Fibroblast of the conjunctiva (primary cell): ENCODE measurements around the gene P2RX3.
"Not testable (repeated sequence)": the region's sequence is repeated elsewhere in the genome, so short reads cannot be mapped to it uniquely, and the experiment has no call there.

Experiments used
- DNase-seq: peaks from one replicate; pipeline ENCODE4 v3.0.0-alpha.2; 2010; ENCODE audit warnings: low read depth

Gene P2RX3

DNA sequence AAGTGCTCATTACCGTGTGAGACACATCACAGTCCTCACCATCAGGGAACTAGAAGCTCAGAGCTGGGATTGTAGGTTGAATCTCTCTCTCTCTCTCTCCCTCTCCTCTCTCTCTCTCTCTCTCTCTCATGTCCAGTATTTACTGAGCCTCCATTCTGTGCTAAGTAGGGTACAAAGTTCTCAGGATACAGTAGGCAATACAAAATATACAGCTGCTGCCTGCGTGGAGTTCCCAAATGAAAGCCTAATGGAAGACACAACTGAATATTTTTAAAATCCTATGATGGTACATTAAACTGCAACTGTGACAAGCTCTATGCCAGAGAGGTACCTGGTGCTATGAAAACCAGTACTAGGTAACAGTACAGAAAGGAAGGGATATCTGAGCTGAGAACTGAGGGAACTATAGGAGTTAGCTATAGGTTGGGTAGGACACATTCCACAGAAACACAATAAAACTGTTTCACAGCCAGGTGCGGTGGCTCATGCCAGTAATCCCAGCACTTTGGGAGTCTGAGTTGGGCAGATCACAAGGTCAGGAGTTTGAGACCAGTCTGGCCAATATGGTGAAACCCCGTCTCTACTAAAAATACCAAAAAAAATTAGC, 61.9 kb downstream of the P2RX3 start:
- no peak for DNase-seq

DNA sequence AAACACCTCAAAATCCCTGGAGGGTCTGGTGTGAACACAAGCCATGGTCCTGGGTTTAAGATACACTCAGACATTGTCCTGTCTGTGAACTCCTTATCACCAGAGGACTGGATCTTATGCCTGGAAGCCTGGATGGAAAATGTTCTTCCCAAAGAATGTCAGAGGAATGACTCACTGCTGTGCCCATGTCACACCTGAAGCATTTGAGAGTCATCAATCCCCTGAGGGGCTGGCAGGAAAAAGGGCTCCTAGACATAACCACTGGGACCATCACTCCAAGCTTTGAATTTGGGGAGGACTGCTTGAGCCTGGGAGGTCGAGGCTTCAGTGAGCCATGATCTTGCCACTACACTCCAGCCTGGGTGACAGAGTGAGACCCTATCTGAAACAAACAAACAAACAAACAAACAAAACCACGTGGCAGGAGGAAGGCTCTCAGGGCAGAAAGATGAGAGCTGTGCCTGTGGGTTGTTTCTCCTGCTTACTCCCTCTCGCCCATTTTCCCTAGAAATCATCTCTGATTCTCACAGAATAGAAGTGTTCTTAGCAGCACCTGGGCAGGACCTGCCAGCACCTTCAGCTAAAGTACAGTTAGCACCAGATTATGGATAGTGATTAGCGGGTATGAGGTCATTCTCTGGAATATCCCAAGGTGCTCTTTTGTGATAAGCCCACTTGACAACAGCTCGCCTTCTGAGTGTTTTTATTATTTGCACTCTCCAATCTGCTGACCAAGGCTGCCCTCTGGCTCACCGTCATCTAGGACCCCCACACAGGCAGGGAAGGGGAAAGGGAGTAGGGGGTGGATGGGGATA, 64.2 kb downstream of the P2RX3 start:
- no peak for DNase-seq

DNA sequence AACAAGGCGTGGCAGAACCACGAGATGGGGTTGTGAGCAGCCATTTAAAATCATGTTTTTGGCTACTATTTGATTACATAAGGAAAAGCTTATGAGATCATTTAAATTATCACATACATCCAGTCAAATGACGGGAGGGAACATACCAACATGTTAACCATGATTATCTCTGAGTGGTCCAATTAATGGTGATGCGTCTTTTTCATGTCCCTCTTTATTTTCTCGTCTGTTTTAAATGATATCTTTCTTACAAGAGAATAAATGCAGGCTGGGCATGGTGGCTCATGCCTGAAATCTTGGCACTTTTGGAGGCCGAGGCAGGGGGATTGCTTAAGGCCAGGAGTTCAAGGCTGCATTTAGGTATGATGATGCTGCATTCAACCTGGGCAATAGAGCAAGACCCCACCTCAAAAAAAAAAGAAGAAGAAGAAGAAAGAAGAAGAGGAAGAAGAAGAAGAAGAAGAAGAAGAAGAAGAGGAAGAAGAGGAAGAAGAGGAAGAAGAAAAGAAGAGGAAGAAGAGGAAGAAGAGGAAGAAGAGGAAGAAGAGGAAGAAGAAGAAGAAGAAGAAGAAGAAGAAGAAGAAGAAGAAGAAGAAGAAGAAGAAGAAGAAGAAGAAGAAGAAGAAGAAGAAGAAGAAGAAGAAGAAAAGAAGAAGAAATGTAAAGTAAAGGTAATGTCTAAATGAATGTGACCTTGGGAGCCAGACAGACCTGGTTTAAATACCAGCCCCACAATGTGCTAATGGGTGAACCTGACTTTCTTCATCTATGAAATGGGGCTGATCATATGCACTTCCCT, 65.0 kb downstream of the P2RX3 start:
- not testable (repeated sequence) for DNase-seq

DNA sequence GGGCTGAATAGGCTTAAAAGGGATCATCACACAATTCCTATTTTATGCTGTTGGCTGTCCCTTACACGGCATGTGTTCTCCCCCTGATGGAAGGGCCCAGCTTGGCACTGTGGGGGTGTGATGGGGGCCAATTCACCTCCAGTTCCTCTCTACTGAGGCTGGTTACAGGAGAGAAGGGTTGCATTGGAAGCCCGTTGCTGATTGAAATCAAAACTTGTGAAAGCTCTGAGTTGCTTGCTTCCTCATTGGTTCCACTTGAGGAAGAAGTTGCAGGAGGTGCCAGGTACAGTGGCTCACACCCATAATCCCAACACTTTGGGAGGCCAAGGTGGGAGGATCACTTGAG, 65.6 kb downstream of the P2RX3 start:
- DNase-seq = no peak

DNA sequence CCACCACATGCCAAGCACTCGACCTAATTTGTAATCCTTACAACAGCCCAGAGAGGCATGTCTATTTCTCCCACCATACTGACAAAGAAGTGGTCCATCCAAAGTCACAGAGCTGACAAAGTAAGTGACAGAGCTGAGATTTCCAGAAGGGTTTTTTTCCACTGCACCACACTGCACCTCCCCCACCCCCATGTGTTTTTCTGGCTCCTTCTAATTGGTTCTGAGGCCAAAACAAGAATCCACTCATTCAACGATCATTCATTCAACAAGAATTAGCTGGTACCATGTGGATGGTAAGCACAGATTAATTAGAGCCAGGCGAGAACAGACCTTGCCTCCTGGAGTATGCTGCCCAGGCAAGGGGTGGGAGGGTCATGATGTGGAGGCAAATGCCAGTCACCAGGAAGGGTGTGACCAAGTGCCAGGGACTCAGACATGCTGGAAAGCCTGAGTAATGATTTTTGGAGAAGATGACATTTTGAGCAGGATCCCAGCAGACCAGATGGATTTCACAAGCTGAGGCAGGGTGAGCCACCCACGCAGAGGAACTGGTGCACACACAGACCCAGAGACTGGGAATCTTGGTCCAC, 67.2 kb downstream of the P2RX3 start:
- DNase-seq = no peak

DNA sequence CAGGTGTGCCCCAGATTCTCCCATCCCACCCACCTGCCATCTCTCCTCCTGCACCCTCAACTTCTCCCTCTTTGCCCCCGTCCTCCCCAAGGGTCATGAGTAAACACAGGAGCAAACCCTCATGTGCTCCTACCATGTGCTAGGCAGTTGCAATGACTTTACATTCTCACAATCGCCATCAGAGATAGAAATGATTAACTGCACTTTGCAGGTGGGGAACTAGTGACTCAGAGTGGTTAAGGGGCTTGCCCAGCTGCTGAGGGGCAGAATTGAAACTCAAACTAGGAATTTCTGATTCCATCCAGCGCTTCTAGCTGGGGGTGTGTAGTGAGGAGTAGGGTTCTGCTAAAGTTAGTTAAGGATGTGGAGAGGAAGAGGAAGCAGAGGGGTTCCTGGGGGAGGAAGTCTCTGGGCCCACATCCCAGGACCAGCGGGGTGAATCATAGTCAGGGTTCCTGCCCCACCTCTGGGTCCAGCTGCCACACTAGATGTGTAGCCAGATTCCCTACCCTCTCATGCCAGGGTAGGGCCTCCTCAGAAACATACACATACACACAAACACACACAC, 68.3 kb downstream of the P2RX3 start:
- no peak for DNase-seq

DNA sequence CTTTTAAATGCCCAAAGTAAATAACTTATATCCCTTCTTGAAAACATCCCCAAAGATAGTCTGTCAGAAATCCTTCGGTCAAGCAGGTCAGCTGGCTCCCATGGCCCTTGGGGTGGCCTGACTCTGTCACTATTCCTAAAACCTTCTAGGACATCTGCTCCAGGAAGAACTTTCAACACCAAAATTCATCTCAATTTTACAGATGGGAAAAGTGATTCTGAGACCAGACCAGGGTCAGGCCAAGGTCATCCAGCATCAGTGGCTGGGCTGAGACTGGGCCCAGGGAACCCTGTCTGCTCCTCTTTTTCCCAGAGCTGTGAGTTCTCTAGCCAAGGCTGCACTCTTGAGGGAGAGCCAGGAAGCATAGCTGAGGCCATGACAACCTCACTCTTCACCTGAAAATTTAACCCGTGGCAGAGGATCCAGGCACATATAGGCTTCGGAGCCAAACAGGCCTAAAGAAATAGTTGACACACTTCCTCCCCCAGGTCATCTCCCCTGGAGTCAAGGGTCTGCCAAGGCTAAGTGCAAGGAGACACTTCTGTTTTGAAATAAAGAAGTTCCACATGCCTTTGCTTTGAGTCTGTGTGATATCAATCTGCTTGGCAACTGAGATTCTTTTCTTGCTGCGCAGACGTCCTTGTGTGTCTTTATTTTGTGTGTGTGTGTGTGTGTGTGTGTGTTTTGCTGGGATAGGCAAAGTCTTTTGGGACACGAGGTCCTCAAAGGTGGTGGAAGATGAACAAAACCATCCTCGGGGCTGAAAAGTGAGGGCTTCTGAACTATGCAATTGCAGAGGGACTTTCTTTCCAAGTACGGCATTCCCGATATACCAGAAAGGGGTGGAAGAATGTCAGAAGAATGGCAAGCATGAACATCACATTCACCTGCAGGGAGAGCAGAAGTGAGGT, 69.1 kb downstream of the P2RX3 start:
- DNase-seq = no peak

DNA sequence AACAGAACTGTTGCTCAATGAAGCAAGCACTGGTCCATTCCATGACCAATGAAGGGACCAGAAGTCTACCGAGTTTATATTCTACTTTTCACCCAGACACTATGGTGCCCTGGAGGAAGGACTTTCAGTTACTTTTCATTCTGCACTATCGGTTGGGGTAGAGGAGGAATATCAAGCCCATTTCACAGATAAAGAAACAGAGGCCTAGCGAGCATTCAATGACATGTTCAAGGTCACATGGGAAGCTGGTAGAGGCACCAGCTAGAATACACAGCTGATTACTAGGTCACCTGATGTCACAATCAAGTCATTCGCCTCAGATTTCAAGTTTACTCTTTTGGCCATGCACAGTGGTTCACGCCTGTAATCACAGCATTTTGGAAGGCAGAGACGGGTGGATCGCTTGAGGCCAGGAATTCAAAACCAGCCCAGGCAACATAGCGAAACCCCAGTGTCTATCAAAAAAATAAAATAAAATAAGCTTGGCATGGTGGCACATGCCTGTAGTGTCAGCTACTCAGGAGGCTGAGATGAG, 69.9 kb downstream of the P2RX3 start:
- no peak for DNase-seq

DNA sequence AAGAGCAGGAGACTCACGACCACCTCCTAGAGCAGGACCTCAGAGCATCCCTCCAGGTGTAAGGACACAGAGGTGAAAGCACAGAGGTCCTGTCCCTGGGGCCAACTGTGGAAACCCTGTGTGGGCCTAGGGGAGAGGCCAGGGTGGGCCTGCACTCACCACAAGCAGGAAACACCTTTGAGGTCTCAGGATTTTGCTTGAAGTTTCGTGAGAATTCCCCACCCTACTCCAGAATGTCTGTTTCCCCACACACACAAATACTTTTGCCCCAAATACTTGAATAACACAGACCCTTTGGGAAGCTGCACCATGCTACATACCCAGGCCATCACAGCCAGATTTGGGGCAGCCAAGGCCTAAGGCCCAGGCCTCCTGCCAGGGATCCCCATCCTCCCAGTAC, 70.6 kb downstream of the P2RX3 start:
- DNase-seq = no peak

DNA sequence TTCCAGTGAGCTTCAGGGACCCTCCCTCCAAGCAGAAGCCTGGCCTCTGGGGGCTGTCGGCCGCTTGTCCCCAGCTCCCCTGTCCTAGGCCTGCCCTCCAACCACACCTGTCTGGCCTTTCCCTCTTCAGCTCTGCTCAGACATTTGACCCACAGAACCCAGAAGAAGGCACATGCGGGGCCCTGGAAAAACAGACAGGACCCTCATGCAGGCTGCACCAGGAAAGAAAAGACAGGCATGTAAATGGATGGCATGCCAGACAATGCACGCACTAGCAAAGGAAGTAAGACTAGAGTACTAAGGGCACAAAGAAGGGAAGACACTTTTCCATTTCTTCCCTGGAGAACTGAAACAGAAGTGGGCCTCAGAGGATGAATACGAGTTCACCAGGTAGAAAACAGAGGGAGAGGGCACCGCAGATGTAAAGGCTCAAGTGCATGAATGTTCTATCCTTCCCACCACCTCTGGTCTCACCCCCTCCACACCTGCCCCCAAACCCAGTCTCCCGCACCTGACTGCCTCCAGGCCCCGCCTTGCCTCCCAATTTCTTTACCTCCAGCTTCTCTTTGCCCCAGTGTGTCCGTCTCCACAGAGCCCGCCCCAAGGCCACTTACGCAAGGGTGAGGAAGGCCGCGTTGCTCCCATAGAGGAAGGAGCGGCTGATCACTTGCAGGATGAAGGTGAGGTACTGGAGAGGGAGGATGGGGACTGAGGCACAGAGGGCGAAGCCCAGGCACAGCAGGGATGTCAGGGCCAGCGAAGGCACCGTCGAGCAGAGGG, 71.4 kb downstream of the P2RX3 start:
- no peak for DNase-seq

DNA sequence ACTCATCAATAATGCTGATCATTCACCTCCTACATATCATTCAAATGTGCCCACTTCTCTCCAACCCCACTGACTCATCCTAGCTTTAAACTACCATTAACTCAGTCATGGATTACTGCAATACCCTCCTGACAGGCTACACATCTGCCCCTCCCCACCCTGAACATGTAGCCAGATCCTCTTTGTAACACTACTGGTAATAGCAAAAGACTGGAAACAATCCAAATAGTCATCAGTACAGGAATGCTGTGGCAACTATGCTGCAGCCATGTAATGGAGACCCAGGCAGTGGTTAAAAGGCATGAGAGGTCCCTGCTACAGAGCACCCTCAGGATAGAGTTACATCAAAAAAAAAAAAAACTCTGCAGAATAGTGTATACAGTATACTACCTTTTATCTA, 72.1 kb downstream of the P2RX3 start:
- DNase-seq = peak; percentile 63

DNA sequence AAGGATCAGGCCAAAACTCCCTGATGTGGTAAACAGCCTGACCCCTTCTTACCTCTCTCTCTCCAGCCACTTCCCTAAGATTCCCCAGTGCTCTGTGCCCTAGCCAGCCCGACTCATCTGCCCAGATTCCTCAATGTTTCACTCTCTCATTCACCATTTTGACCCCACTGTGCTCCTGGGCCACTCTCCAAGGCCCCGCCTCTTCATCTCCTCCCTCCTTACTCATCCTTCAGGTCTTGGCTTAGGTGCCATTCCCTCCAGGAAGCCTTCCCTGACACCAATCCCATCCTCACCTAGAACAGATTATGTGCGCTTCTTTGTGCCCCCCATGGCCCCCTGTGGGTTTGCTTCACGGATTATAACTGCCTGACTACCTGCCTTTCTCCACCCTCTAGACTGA, 75.5 kb downstream of the P2RX3 start:
- DNase-seq = no peak

DNA sequence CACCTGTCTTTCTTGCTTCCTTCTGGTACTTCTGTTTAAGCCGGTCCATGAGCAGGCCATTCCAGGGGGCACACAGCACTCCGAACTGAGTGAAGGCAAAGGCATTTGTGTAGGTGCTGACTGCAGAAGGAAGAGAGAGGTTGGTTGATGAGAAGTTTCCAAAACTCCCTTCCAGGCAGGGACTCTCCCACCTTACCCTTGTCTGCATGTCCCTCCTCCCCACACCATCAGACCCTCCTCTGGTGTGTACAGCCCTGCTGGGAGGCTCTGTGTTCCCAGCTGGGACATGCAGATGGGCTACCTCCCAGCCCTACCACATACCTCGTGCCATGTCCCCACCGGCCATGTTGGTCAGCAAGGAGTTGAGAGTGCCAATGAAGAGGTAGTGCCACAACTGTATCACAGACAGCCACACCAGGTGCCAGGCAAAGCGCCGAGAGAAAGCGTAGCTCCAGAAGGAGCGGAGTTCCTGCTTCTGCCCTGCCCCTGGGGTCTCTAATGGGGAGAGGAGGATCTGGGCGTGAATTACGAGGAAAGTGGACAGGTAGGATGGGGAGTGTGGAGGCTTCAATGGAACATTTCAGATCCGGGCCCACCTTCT, 76.6 kb downstream of the P2RX3 start:
- DNase-seq = no peak

DNA sequence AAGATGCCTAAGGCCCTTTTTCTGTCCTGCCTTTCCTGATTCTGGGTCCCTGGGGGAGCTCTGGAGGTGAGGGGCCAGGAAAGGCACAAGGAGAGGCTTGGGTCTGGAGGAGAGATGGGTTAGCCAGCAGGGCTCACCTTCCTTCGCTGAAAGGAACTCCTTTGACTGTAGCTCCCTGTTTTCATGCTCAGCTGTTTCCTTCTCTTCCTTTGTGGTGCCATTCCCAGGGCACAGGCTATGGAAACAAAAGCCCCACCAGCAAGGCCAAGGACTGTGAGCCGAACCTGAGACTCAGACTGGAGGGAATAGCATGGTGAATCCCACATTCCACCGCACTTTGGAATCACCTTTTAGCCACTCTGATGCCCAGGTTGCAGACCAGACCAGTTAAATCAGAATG, 78.3 kb downstream of the P2RX3 start:
- no peak for DNase-seq

DNA sequence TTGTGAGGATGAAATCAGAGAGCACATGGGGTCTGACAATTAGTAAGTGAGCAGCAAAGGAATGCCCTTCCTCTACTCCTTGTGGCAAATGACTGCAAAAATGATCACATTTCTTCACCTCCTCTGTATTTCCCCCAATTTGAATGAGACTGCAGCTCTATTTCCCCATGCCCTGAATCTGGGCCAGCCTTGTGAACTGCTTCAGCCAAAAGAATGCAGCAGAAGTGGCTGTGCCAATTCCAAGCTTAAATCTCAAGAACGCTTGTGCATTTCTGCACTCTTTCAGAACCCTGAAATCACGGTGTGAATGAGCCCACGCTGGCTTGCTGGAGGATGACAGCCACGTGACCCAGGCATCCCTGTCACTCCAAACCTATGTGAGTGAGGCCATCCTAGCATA, 78.9 kb downstream of the P2RX3 start:
- DNase-seq = peak; percentile 46

DNA sequence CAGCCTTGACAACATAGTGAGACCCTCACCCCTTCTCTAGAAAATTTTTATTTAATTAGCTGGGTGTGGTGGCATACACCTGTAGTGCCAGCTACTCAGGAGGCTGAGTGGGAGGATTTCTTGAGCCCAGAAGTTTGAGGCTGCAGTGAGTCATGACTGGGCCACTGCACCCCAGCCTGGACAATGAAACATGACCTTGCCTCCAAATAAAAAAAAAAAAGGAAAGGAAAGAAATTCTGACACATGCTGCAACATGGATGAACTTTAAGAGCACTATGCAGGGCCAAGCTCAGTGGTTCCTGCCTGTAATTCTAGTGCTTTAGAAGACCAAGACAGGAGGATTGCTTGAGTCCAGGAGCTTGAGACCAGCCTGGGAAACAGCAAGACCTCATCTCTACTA, 80.0 kb downstream of the P2RX3 start:
- no peak for DNase-seq

DNA sequence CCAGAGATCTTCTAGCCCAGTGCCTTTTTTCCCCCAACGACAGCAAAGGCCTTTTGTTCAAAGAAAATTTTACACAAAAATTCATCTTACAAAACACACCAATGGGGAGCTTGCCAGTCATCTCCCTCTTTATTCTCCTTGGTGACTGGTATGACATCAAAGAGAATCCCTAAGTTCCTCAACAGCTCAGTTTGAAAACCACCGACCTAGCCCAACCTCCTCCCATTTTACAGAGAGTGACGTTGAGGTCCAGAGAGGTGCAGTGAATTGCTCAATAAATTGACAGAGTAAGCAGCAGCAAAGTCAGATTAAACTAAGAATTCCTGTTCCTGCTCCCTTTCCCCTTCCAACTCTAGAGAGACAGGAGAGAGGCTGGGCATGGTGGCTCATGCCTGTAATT, 81.0 kb downstream of the P2RX3 start:
- no peak for DNase-seq

DNA sequence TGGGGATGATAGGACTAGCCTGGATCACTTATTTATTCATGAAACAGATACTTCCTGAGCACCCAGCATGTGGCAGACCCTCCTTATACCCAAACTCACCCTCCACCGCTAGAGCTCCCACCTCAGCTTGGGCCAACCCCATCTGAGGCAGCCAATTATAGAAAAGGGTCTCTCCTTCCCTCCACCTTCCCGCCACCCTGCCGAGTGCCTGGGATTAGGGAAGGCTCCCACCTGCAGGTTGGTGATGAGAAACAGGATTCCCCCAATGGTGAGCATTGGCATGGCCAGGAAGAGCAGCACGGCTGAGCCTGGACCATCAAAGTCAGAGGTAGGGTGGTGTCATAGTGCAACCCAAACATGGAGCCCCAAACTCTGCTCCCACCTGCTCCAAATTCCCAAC, 82.9 kb downstream of the P2RX3 start:
- no peak for DNase-seq

DNA sequence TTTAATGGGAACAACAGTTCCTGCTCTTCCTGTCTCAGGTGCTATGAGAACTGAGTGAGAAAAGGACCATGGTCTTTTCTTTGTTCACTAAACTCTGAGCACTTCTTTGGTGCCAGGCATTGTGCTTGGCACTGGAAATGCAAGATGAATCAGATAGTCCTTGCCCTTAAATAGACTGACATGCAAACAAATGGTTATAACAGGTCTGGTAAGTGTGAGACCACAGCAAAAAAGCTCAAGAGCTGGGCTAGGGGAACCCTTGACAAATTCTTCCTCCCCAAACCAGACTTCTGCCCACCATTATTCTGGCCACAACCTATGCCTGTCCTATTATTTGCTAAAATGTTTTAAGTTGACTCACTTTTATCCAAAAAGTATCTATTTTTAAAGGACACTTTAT, 83.7 kb downstream of the P2RX3 start:
- no peak for DNase-seq
